Trophoblast cell (in vitro differentiated cells and primary cell): ENCODE measurements around the gene SLC22A5.
"Not testable (repeated sequence)": the region's sequence is repeated elsewhere in the genome, so short reads cannot be mapped to it uniquely, and the experiment has no call there.

Experiments used
- DNase-seq, 2 donors: peaks; one replicate each; pipeline ENCODE4 v3.0.0-alpha.2; 2016
- H2AFZ ChIP-seq: 2 replicates; pipeline ENCODE4 v1.6.1; 2013; ENCODE audit warnings: low read length, moderate library complexity, mild to moderate bottlenecking; ENCODE audit not compliant: insufficient read depth, poor library complexity
- H2AK5ac ChIP-seq: 2 replicates; pipeline ENCODE4 v1.6.1; 2013; ENCODE audit warnings: mild to moderate bottlenecking, low read length
- H2BK120ac ChIP-seq: 2 replicates; pipeline ENCODE4 v1.6.1; 2013; ENCODE audit warnings: low read length, mild to moderate bottlenecking, moderate library complexity; ENCODE audit not compliant: insufficient read depth, poor library complexity
- H2BK12ac ChIP-seq: 2 replicates; pipeline ENCODE4 v1.6.1; 2013; ENCODE audit warnings: mild to moderate bottlenecking, low read length, moderate library complexity
- H2BK5ac ChIP-seq: 2 replicates; pipeline ENCODE4 v1.6.1; 2013; ENCODE audit warnings: low read length, low read depth, moderate library complexity, mild to moderate bottlenecking; ENCODE audit not compliant: poor library complexity
- H3K14ac ChIP-seq: 2 replicates; pipeline ENCODE4 v1.6.1; 2013; ENCODE audit warnings: mild to moderate bottlenecking, low read length
- H3K18ac ChIP-seq: 2 replicates; pipeline ENCODE4 v1.6.1; 2013; ENCODE audit warnings: mild to moderate bottlenecking, low read length
- H3K23ac ChIP-seq: 2 replicates; pipeline ENCODE4 v1.6.1; 2013; ENCODE audit warnings: low read length
- H3K27ac ChIP-seq: 2 replicates; pipeline ENCODE4 v1.5.1; 2013; ENCODE audit warnings: low read depth, mild to moderate bottlenecking, inconsistent platforms, low read length, moderate library complexity
- H3K27me3 ChIP-seq: 2 replicates; pipeline ENCODE4 v1.6.1; 2013; ENCODE audit warnings: inconsistent platforms, mild to moderate bottlenecking, low read length, moderate library complexity; ENCODE audit not compliant: insufficient read depth
- H3K36me3 ChIP-seq, 2 experiments: 1 replicate in 1 of 2; 2 replicates in 1 of 2; pipeline ENCODE4 v1.6.1; 2013; ENCODE audit warnings: low read length in 2 of 2, mild to moderate bottlenecking in 2 of 2, moderate library complexity in 1 of 2; ENCODE audit not compliant: insufficient read depth in 2 of 2, control insufficient read depth in 1 of 2
- H3K4ac ChIP-seq: 2 replicates; pipeline ENCODE4 v1.6.1; 2013; ENCODE audit warnings: low read depth, mild to moderate bottlenecking, low read length, moderate library complexity
- H3K4me1 ChIP-seq, 2 experiments: 1 replicate in 1 of 2; 2 replicates in 1 of 2; pipeline ENCODE4 v1.6.1; 2013; ENCODE audit warnings: low read length in 2 of 2, mild to moderate bottlenecking in 2 of 2, moderate library complexity in 1 of 2; ENCODE audit not compliant: insufficient read depth in 2 of 2, control insufficient read depth in 1 of 2
- H3K4me2 ChIP-seq: 2 replicates; pipeline ENCODE4 v1.6.1; 2013; ENCODE audit warnings: inconsistent platforms, mild to moderate bottlenecking, low read length, moderate library complexity
- H3K4me3 ChIP-seq: 2 replicates; pipeline ENCODE4 v1.5.1; 2013; ENCODE audit warnings: mild to moderate bottlenecking, low read depth, low read length, inconsistent platforms
- H3K79me1 ChIP-seq: one replicate; pipeline ENCODE4 v1.6.1; 2013; ENCODE audit warnings: low read length
- H3K79me2 ChIP-seq: 2 replicates; pipeline ENCODE4 v1.6.1; 2013; ENCODE audit warnings: low read length, mild to moderate bottlenecking; ENCODE audit not compliant: control insufficient read depth, insufficient read depth, poor library complexity
- H3K9ac ChIP-seq: 2 replicates; pipeline ENCODE4 v1.6.1; 2013; ENCODE audit warnings: mild to moderate bottlenecking, low read length
- H3K9me3 ChIP-seq: 2 replicates; pipeline ENCODE4 v1.6.1; 2013; ENCODE audit warnings: low read depth, mild to moderate bottlenecking, control low read depth, inconsistent platforms, low read length; ENCODE audit not compliant: insufficient read depth
- H4K12ac ChIP-seq: 2 replicates; pipeline ENCODE4 v1.6.1; 2013; ENCODE audit warnings: low read depth, mild to moderate bottlenecking, low read length, moderate library complexity
- H4K8ac ChIP-seq: 2 replicates; pipeline ENCODE4 v1.6.1; 2013; ENCODE audit warnings: low read depth, mild to moderate bottlenecking, low read length, moderate library complexity
- H4K91ac ChIP-seq: one replicate; pipeline ENCODE4 v1.6.1; 2013; ENCODE audit warnings: low read depth, mild to moderate bottlenecking, low read length, moderate library complexity
- WGBS: extraction: QIAGEN DNeasy Blood & Tissue Kit; methylation state at CpG from one replicate; pipeline ENCODE4 v1.1.7; 2013; ENCODE audit warnings: missing lambda C conversion rate; ENCODE audit not compliant: insufficient read length, insufficient coverage; ENCODE audit errors: extremely low coverage; 5-methylcytosine and 5-hydroxymethylcytosine counted together

The SLC22A5 gene

DNA sequence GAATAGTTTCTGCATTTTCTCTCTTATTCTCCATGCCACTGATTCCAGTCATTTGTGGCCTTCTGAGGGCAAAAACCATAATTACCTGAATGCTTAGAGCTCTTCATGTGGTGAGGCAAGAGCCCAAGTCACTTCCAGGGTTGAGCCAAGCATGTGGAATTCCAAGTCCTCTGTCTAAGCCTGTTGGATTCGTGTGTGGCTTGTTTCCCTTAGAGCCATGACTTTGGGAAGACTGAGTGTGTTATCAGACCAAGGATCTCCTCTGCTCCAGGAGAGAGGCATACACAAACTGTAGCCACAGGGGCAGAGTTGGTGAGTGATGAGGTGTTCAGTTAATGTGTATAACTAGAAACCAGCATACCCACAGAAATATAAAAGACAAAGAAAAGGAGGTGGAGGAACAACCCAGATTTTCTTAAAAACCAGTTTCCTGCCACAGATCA lies 27.1 kb downstream of the SLC22A5 start:
- H3K4me3 ChIP-seq: no peak overlapping the region
- no peak overlapping the region for H4K91ac ChIP-seq
- no peak overlapping the region for H2BK5ac ChIP-seq
- H4K8ac ChIP-seq: no peak overlapping the region
- peaks cover 2% of the 10 kb centered on the region for H3K79me2 ChIP-seq
- H3K23ac ChIP-seq: no peak overlapping the region
- H3K4me1 ChIP-seq: peaks cover 12 to 23% of the 10 kb centered on the region in 2 experiments
- H3K4ac ChIP-seq: no peak overlapping the region
- H4K12ac ChIP-seq: no peak overlapping the region
- H3K27me3 ChIP-seq: no peaks in the 10 kb centered on the region
- H2BK12ac ChIP-seq: no peak overlapping the region
- no peak overlapping the region for H3K9ac ChIP-seq
- no peaks in the 10 kb centered on the region for H3K79me1 ChIP-seq
- H3K14ac ChIP-seq: no peak overlapping the region
- H3K18ac ChIP-seq: no peak overlapping the region
- no peak overlapping the region for H2AK5ac ChIP-seq
- no peak overlapping the region for H3K4me2 ChIP-seq
- no peak overlapping the region for H2BK120ac ChIP-seq
- H3K9me3 ChIP-seq: no peaks in the 10 kb centered on the region
- DNase-seq: peak; percentile 89 to 92
- no peak overlapping the region for H2AFZ ChIP-seq
- H3K36me3 ChIP-seq: peaks cover 9 to 12% of the 10 kb centered on the region in 2 experiments
- no peak overlapping the region for H3K27ac ChIP-seq
- no CpG with 5 or more reads among the region's 1 CpG for WGBS

DNA sequence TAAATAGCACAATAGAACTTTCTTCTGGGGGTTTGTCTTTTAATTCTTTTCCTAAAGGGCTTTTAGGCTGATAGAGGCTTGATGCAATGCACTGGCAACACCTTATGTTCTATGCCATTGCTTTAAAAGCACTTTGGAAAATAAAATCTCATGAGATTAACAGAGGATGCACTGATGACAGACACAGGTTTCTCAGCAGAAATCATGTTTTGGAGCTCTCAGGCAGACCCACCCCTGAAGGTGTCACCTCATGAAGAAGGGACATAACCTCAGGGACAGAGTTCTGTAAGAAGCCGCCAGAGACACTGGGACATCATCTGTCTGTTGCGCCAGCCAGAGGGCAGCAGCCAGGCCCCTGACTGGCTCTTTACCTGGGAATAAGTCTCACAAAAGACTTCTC lies 27.7 kb downstream of the SLC22A5 start:
- no peak overlapping the region for H2BK5ac ChIP-seq
- no peaks in the 10 kb centered on the region for H3K79me1 ChIP-seq
- no peak overlapping the region for H3K4ac ChIP-seq
- no peak overlapping the region for H2BK120ac ChIP-seq
- peak in 1 of 2 donors; percentile 34 for DNase-seq
- no peaks in the 10 kb centered on the region for H3K27me3 ChIP-seq
- no CpG with 5 or more reads among the region's 2 CpGs for WGBS
- H3K4me3 ChIP-seq: no peak overlapping the region
- no peak overlapping the region for H3K4me2 ChIP-seq
- H3K27ac ChIP-seq: no peak overlapping the region
- H3K4me1 ChIP-seq: peaks cover 12 to 23% of the 10 kb centered on the region in 2 experiments
- H3K79me2 ChIP-seq: peaks cover 2% of the 10 kb centered on the region
- H3K14ac ChIP-seq: no peak overlapping the region
- H4K91ac ChIP-seq: no peak overlapping the region
- no peaks in the 10 kb centered on the region for H3K9me3 ChIP-seq
- no peak overlapping the region for H3K9ac ChIP-seq
- H2AK5ac ChIP-seq: peak overlapping the region; percentile 82
- no peak overlapping the region for H2AFZ ChIP-seq
- no peak overlapping the region for H4K8ac ChIP-seq
- H3K36me3 ChIP-seq: peaks cover 9 to 12% of the 10 kb centered on the region in 2 experiments
- H2BK12ac ChIP-seq: no peak overlapping the region
- no peak overlapping the region for H3K18ac ChIP-seq
- H4K12ac ChIP-seq: no peak overlapping the region
- no peak overlapping the region for H3K23ac ChIP-seq

DNA sequence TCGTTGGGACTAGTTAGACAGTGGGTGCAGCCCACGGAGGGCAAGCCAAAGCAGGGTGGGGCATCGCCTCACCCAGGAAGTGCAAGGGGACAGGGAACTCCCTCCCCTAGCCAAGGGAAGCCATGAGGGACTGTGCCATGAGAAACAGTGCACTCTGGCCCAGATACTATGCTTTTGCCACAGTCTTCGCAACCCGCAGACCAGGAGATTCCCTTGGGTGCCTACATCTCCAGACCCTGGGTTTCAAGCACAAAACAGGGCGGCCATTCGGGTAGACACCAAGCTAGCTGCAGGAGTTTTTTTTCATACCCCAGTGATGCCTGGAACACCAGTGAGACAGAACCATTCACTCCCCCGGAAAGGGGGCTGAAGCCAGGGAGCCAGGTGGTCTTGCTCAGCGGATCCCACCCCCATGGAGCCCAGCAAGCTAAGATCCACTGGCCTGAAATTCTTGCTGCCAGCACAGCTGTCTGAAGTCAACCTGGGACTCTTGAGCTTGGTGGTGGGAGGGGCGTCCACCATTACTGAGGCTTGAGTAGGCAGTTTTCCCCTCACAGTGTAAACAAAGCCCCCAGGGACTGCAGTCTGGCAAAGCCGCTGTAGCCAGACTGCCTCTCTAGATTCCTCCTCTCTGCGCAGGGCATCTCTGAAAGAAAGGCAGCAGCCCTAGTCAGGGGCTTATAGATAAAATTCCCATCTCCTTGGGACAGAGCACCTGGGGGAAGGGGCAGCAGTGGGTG lies 28.6 kb downstream of the SLC22A5 start:
- not testable (repeated sequence) for H3K18ac ChIP-seq, H3K79me1 ChIP-seq, H3K27me3 ChIP-seq, H3K4me2 ChIP-seq, H2AK5ac ChIP-seq, H3K9ac ChIP-seq, H3K79me2 ChIP-seq, H3K36me3 ChIP-seq, H3K27ac ChIP-seq, H3K4ac ChIP-seq, H2AFZ ChIP-seq, H3K23ac ChIP-seq, H2BK120ac ChIP-seq, H2BK12ac ChIP-seq, H4K8ac ChIP-seq, H3K9me3 ChIP-seq, H2BK5ac ChIP-seq, H4K12ac ChIP-seq
- H3K14ac ChIP-seq: peak overlapping the region; percentile 44
- peak overlapping the region; percentile 21 for H4K91ac ChIP-seq
- no CpG with 5 or more reads among the region's 12 CpGs for WGBS
- peaks cover 12 to 23% of the 10 kb centered on the region in 2 experiments for H3K4me1 ChIP-seq
- H3K4me3 ChIP-seq: peak overlapping the region; percentile 26
- peak in 1 of 2 donors; percentile 30 for DNase-seq

DNA sequence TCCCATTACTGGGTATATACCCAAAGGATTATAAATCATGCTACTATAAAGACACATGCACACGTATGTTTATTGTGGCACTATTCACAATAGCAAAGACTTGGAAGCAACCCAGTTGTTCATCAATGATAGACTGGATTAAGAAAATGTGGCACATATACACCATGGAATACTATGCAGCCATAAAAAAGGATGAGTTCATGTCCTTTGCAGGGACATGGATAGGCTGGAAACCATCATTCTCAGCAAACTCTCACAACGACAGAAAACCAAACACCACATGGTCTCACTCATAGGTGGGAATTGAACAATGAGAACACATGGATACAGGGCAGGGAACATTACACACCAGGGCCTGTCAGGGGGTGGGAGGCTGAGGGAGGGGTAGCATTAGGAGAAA lies 34.5 kb downstream of the SLC22A5 start:
- H2AFZ ChIP-seq, H3K4me3 ChIP-seq, H3K4me1 ChIP-seq, H3K27ac ChIP-seq, H3K4ac ChIP-seq, H3K36me3 ChIP-seq, H2BK5ac ChIP-seq, H2BK12ac ChIP-seq, DNase-seq, H2BK120ac ChIP-seq, H3K79me1 ChIP-seq, H4K91ac ChIP-seq, H3K79me2 ChIP-seq, H3K27me3 ChIP-seq, H3K23ac ChIP-seq, H3K4me2 ChIP-seq, H3K9me3 ChIP-seq, H2AK5ac ChIP-seq, H3K14ac ChIP-seq, H3K18ac ChIP-seq, H3K9ac ChIP-seq, H4K8ac ChIP-seq, H4K12ac ChIP-seq: not testable (repeated sequence)
- WGBS: no CpG with 5 or more reads among the region's 2 CpGs
